NCI-H128 (cell line): Measurements from ENCODE around the gene ADAP2.
A peak's percentile ranks its signal among the peaks of the same experiment; 100 is the strongest.
"Not testable (repeated sequence)": the region's sequence is repeated elsewhere in the genome, so short reads cannot be mapped to it uniquely, and the experiment has no call there.

Experiments
- DNase-seq: peaks from one replicate; lab custom pipeline; 2025; ENCODE audit not compliant: unreplicated experiment; lab: John Stamatoyannopoulos, UW

ADAP2 gene, protein sequence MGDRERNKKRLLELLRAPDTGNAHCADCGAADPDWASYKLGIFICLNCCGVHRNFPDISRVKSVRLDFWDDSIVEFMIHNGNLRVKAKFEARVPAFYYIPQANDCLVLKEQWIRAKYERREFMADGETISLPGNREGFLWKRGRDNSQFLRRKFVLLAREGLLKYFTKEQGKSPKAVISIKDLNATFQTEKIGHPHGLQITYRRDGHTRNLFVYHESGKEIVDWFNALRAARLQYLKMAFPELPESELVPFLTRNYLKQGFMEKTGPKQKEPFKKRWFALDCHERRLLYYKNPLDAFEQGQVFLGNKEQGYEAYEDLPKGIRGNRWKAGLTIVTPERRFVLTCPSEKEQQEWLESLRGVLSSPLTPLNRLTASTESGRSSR

DNA sequence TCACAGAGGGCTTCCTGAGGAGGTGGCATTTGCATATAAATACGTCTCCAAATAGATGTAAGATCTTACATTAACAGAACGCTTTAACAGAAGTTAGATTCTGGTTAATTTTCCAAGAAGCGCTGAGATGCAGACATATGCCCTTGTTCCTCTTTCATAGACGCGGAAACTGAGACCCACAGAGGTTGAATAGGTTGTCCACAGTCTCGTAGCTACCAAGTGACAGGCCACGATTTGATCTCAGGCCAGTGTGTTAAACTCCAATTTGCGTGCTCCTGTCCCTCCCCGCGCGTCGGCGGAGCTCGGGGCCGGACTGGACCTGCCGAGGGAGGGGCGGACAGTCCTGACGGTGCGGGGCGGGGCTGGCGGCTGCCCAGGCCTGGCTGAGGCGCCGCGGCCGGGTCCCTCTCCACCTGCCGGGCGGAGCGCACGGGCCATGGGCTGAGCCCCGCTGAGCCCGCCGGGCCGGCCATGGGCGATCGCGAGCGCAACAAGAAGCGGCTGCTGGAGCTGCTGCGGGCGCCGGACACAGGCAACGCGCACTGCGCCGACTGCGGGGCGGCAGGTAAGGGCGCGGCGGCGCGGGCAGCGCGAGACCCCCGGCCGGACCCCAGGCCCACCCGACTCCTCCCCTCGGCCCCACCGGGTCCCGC is at the start of gene ADAP2:
TSS of gene ADAP2 (plus strand) at position 402 of the 653 bp plus-strand sequence. CDS start at position 472, 70 bp downstream.
- no peak for DNase-seq

DNA sequence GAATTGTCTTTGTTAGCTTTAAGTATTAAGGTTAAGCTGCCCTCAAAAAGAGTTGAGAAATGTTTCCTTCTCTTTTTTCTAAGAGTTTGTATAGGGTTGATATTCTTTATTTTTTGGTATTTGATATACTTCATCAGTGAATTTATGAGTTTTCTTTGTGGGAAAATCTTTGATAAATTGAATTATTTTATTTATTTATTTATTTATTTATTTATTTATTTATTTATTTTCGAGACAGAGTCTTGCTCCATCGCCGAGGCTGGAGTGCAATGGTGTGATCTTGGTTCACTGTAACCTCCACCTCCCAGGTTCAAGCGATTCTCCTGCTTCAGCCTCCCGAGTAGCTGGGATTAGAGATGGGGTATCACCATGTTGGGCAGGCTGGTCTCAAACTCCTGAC is 35.6 kb upstream of the ADAP2 start:
- DNase-seq, result no peak

DNA sequence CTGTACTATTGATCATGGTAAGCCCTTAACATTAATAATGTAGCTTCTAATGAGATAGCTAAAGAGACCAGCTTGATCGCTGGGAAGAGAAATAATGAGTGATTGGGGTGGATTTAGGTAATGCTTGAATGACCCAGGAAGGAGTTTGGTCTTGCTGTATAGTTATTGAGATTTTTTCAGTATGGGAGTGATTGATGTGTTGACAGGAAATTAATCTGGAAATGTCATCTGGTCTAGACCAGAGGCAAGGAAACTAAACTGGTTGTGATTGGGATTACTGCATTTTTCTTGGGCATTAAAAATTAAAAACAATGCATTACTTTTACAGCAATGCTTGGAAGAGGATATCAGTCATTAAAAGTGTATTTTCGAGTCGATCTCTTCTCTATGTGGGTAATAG is 27.5 kb upstream of the ADAP2 start:
- DNase-seq, result no peak

DNA sequence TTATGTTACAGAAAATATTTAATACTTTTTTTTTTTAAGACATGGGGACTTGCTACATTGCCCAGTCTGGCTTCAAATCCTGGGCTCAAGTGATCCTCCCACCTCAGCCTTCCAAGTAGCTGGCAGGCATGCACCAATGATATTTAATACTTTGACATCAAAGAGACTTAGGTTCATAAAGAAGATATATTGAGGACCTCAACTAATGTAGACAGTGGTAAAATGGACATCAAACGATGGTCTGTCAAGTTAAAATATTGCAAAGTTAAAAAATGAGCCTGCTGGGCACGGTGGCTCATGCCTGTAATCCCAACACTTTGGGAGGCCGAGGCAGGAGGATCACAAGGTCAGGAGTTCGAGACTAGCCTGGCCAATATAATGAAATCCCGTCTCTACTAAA is 24.4 kb upstream of the ADAP2 start:
- DNase-seq, result no peak

DNA sequence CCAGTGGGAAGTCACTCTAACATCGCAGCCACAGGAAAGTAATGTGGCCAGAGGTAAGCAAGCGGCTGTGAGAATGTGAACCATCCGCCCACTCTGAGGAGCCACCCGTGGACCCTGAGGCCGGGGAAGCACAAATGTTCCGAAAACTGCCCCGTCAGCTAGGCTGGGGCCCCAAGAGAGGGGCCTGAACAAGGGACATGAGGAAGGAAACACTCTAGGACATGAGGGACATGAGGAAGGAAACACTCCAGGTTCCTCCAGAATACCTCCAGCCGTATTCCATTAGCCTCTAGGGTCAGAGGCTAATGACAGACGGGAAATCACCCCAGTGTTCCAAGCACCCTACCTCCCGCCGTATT is 16.0 kb upstream of the ADAP2 start:
- no peak for DNase-seq

DNA sequence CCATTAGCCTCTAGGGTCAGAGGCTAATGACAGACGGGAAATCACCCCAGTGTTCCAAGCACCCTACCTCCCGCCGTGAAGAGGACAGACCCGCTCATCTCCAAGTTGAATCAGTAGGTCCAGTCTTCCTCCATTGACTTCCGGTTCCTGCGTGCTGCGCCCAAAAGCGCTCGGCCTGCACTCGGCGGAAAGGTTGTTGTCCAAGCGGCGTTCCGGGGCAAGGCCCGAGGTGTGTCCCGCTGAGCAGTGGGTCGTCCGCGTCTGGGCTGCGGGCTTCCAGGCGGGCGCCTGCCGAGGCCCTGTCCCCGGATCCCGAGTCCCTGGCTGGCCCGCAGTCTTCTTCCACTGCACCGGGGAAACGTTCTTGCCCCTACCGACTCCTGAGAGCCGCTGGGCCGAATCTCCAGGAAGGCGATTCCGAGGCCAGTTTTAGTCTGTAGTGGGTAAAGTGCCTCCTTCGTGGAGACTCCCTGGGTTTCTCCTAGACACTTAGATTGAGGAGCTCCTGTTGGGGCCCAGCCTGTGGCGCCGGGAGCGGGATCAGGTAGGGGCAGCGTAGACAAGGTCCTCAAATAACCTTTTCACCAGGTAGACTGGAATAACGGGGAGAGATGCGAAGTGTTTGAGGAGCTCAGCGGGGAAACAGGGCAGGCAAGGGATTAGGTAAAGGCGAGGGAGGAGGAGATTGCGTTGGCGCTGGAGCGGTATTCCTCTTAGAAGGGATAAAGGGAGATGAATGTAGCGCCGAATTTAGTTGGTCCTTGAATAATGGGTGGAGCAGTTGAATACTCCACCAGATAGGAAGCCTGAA is 15.4 kb upstream of the ADAP2 start, which contains the start of gene TEFM:
TSS of gene TEFM (minus strand) at position 138 of the 811 bp plus-strand sequence. CDS start at position 98, 40 bp downstream.
- DNase-seq, result peak; percentile 36

DNA sequence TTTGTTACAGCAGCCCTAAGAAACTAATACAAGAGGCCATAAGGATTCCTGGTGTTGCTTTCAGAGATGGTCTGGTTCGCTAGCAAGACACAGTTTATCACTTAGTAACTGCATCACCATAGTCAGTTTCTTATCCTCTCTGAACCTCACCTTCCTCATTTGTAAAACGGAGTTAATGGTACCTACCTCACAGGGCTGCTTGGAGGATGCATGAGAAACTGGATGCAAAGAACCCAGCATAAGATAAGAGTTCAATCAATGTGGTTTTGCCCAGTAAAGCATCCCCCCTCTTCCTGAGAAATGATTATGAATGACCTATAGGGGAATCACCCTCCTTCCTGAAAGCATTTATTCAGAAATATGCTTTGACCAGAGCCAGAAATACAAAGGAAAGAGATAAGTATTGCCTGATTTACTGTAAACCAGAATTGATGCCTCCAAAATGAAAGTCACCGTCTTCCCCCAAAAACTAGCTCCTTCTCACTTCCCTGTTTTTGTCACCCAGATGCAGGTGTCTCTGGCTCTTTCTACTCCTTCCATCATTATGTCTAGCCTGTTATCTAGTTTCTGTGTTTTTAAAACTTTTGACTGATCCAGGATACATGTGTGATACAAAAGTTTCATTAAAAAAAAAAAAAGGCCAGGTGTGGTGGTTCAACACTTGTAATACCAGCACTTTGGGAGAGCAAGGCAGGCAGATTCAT is 12.9 kb upstream of the ADAP2 start:
- DNase-seq, result no peak

DNA sequence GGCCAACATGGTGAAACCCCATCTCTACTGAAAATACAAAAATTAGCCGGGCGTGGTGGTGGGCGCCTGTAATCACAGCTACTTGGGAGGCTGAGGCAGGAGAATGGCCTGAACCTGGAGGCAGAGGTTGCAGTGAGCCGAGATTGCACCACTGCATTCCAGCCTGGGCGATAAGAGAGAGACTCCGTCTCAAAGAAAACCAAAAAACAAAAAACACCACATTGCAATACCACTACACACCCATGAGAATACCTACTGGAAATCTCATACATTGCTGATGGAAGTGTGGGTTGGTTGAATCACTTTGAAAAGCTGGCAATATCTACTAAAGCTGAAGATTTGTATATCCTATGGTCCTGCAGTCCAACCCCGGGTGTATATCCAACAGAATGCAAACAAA is 11.6 kb upstream of the ADAP2 start:
- not testable (repeated sequence) for DNase-seq

DNA sequence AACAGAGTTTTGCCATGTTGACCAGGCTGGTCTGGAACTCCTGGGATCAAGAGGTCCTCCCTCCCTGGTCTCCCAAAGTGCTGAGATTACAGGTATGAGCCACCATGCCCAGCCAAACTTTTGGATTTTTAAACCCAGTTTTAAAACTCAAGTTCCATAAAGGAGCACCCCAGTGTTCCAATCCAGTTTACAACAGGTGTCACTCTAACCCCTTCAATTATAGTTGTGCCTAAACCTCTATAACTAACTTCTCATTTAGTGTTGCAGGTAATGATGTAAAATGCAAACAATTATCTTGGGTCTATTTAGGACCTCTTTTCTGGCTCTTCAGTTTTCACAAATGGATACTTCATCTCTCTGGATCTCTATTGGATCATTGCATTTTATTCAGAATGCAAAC is 7.8 kb upstream of the ADAP2 start:
- no peak for DNase-seq

DNA sequence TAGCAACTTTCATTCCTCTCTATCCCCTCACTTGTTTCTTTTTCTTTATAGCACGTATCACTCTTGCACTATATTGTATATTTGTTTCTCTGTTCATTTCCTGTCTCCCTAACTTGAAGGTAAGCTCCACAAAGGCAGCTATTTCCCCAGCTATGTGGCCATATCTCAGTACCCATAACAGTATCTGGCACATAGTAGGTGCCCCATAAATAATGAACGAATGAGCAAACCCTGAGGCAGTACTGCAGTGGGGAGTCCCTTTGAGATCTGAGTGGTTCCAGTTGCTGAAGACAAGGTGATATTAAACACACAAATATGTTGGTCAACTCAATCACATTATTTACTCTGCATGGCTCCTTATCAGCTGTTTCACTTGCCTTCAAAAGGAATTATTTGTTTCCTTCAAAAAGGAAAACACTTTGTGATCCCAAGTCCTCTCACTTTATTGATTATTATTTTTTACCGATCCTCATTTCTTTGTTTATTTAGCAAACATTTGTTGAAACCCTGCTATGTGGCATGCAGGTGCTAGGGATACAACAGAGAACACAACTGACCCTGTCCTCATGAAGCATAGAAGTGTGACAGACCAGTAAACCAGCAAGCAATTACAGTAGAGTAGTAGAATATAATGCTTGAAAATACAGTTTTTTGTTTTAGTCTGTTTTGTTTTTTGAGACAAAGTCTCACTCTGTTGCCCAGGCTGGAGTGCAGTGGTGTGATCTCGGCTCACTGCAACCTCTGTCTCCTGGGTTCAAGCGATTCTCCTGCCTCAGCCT is 5.7 kb upstream of the ADAP2 start:
- DNase-seq, result no peak

DNA sequence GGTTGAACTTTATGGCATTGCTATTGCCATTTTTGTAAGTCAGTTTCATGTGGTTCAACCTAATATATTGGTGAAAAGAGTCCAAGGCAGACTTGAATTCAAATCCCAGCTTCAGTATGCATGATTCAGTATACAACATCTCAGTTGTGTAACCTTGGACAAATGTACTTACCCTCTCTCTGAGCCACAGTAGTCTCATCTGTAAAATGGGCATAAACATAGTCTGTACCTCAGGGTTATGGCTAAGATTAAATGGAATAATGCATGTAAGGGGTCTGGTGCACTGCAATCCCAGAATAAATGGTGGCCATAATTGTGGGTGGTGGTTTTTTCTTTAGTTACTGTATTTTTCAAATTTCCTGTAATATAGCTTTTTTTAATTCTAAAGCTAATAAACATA is 4.7 kb upstream of the ADAP2 start:
- DNase-seq, result no peak

DNA sequence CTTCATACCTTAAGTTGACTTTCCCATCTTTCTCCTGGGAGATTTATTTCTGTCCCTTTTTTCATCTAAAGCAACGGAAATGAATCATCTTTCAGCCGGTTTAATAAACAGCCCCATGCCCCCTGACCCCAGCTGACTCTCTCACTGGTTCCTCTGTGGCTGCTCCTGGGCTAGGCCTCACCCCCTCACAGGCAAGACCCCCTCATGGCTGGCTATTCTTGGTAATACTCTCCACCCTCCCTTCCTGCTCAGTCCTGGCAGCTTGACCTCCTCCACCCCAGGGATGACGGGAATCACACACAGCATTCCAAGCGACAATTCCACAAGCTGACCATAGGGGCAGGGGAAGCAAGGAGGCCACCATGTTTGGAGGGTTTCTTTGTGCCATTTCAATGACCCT is 1.5 kb upstream of the ADAP2 start:
- no peak for DNase-seq

DNA sequence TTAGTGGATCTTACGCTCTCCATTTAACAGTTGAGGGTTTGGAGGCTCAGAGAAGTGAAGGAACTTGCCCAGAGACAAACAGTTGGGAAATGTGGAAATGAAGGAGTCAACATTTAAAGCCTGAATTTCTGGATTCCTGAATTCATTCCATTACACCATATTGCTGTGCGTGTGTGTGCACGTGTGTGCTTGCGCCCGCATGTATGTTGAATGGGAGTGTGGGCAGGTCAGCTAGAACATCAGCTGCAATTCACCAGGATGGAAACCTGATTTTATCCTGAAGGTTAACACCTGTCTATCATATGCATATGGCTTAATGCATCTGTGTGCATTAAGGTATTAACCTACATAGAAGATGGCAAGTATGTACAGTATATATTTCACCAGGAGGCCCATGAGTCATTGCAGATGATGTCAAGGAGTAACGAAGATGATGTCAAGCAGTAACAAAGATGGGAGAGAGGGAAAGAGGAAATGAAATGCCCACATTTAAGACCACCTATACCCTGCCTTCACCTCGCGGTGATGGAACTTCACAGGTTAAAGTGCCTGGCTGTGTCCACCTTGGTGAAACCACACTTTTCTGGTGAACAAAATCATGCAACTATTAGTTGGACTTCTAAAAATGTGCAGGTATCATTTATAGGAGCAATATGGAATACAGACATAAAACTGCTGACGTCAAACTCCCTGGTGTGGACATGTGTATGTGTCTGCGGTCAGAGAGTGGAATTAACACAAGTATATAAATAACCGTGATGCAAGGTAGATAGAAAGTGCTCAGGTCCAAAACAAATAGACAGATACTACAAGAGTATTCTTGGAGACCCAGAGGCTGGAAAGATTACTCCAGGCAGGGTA is 832 bp upstream of the ADAP2 start:
- DNase-seq, result no peak

DNA sequence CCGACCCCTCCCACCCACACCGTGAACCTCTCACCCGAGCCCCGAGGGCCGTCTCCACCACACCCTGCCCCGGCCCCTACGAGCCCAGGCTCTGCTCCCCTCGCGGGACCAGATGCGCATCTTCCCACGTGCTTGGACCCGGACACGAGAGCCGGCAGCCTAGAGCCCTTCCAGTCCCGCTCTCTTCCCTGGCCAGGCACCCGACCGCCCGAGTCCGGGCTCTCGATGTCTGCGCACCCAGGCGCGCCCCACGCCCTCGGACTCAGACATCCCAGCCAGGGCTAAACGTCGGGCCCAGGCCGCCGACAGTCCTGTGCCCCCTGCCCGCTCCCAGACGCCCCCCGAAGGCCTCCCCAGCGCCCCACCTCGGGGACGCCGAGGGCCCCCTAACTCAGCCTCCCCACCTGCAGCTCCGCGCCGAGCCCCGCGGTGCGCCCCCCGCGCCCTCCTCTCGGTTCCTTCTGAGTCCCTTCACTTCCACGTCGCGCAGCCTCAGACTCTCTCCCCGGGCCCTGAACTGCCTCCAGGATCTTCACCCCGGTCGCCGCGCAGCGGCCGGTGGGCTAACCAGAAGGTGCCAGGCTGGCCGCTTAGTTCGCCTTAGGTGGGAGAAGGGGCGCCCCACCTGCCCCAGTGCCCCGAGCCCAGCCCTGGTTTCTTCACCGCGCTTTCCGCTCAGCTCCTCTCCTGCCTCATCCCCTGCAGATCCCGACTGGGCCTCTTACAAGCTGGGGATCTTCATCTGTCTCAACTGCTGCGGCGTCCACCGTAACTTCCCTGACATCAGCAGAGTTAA is 688 bp downstream of the ADAP2 start:
- DNase-seq, result no peak

DNA sequence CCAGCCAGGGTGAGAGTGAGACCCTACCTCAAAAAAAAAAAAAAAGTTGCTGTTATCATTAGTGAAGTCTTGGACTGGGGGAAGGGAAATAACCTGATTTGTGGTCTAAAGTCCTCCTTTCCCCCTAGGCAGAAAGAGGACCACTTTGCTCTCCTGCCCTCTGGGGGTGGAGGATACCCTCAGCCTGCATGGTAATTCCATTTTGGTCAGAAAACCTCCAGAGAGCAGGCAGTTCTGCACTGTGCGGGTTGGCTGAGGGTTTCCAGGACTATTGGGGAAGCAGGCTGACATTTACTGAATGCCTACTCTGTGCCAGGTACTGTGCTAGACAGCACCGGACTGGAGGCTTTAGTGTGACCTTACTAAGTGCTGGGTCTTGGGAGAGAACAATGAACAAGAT is 2.6 kb downstream of the ADAP2 start:
- no peak for DNase-seq

DNA sequence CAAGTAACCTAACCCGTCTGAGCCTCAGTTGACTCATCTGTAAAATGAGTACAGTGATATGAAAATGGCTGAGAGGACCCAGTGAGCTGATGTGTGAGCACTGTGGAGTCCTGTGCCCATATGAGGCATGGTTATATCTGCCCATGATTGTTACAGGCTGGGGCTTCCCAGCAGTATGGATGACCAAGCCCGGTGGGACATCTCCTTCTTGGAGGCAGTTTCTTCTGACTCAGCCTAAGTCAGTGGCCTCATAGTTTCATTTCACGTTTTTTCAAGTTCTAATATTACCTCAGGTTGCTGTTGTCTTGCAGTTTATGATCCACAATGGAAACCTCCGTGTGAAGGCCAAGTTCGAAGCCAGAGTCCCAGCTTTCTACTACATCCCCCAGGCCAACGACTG is 4.8 kb downstream of the ADAP2 start:
- no peak for DNase-seq

DNA sequence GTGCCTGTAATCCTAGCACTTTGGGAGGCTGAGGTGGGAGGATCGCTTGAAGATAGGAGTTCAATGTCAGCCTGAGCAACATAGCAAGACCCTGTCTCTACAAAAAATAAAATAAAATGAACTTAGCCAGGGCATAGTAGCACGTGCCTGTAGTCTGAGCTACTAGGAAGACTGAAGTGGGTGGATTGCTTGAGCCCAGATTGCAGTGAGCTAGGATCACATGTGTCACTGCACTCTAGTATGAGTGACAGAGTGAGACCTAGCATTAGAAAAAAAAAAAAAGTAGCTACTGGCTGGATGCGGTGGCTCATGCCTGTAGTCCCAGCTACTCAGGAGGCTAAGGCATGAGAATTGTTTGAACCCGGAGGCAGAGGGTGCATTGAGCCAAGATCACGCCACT is 6.0 kb downstream of the ADAP2 start:
- DNase-seq, result no peak

DNA sequence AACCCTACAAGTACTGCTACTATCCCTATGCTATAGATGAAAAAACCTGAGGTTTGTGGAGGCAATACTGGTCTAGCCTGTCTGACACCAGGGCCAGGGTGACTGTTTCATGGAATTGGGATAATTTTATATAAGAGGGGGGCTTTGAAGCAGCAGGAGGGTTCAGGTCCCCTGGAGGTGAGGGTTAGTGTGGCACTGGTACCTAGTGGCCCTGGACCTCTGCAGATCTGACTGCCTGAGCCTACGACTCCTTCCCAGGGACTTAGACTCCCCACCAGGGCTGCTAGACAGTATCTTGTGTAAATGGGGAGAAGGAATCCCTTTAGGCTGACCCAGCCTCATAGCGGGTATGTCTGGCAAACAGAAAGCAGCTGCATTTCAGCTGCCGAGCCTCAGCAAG is 6.8 kb downstream of the ADAP2 start:
- no peak for DNase-seq
